Cerebellar cortex (tissue), 1 donor: ENCODE measurements around the gene KIF7.
"Not testable (repeated sequence)": the region's sequence is repeated elsewhere in the genome, so short reads cannot be mapped to it uniquely, and the experiment has no call there.

Experiments
- DNase-seq: peaks from one replicate; pipeline ENCODE4 v3.0.0-alpha.2; 2015; ENCODE audit warnings: low spot score

The KIF7 gene

GRCh38 chr15:89616228-89616627 lies 39.0 kb downstream of the KIF7 start:
- DNase-seq = no peak

- DNase-seq = no peak
These were observed 40.1 kb downstream of the KIF7 start for GRCh38 chr15:89615135-89615534.

GRCh38 chr15:89614164-89614563 lies 41.1 kb downstream of the KIF7 start:
- DNase-seq = no peak

GRCh38 chr15:89613031-89613430 lies 42.2 kb downstream of the KIF7 start:
- DNase-seq = no peak

GRCh38 chr15:89611317-89611716 lies 44.0 kb downstream of the KIF7 start:
- no peak for DNase-seq

GRCh38 chr15:89599021-89599420 lies 56.2 kb downstream of the KIF7 start:
- no peak for DNase-seq

GRCh38 chr15:89593018-89593417 lies 62.2 kb downstream of the KIF7 start:
- DNase-seq = no peak

GRCh38 chr15:89591834-89592233 lies 63.4 kb downstream of the KIF7 start:
- no peak for DNase-seq

- no peak for DNase-seq
These were observed 67.3 kb downstream of the KIF7 start for GRCh38 chr15:89587955-89588354.

- DNase-seq = no peak
These were observed 68.6 kb downstream of the KIF7 start for GRCh38 chr15:89586651-89587050.

GRCh38 chr15:89580747-89581146 lies 74.5 kb downstream of the KIF7 start:
- not testable (repeated sequence) for DNase-seq

- no peak for DNase-seq
These were observed 77.1 kb downstream of the KIF7 start for GRCh38 chr15:89578146-89578545.
